GM18499 (cell line): ENCODE data around the gene AMFR.
A peak's percentile ranks its signal among the peaks of the same experiment; 100 is the strongest.

Experiments
- ATAC-seq: cut with Tn5 transposase; IDR thresholded peaks from one replicate; pipeline ENCODE4 v1.9.1; 2021; ENCODE audit warnings: moderate number of reproducible peaks; ENCODE audit not compliant: insufficient read depth, unreplicated experiment

The AMFR gene

GRCh38 chr16:56365552-56365951, 59.8 kb downstream of the AMFR start:
- ATAC-seq: no peak

DNA sequence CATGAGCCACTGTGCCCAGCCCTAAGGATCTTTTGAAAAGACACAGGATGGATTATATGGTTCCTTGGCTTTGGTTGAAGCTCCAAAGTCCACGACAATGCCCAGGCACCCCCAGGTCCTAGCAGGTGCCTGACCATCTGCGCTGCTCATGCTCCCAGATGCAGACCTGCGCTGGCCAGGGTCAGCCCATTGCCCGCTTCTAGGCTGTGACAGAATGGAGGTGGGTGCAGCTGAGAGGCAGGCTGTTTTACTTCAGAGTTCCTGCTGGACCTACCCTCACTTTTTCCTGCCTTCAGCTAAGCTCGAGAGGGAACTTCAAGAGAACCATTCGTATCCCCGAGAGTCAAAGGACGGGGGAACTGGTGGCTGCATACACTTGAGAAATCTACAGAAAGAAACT, 60.5 kb downstream of the AMFR start:
- ATAC-seq: no peak

- no peak for ATAC-seq
Observed at GRCh38 chr16:56363781-56364565, 61.4 kb downstream of the AMFR start.

DNA sequence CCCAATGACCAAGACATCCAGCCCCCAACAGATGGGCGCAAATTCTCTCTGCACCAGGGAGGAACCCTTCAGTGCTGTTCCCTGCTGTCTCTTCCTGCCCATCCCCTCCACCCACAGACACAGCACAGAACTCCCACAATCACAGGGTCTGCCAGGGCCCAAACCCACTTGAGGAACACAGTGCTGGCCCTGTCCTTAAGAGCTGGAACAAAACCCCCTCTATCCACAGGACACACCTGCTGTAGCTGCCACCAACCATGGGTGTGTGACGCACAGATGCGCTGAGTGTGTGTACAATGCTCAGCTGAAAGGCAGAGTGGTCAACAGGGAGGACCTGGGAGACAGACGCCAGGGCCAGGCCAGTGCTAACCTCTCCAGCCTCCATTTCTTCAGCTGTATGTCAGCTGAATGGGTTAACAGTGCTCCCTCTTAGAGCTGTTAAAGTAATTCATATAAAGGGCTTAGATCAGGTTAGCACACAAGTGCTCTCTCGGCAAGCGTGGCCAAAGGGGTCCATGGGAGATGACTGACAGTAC, 62.1 kb downstream of the AMFR start:
- ATAC-seq: no peak

- ATAC-seq: no peak
Observed at GRCh38 chr16:56362706-56363105, 62.6 kb downstream of the AMFR start.

GRCh38 chr16:56362057-56362655, 63.2 kb downstream of the AMFR start:
- ATAC-seq: no peak

DNA sequence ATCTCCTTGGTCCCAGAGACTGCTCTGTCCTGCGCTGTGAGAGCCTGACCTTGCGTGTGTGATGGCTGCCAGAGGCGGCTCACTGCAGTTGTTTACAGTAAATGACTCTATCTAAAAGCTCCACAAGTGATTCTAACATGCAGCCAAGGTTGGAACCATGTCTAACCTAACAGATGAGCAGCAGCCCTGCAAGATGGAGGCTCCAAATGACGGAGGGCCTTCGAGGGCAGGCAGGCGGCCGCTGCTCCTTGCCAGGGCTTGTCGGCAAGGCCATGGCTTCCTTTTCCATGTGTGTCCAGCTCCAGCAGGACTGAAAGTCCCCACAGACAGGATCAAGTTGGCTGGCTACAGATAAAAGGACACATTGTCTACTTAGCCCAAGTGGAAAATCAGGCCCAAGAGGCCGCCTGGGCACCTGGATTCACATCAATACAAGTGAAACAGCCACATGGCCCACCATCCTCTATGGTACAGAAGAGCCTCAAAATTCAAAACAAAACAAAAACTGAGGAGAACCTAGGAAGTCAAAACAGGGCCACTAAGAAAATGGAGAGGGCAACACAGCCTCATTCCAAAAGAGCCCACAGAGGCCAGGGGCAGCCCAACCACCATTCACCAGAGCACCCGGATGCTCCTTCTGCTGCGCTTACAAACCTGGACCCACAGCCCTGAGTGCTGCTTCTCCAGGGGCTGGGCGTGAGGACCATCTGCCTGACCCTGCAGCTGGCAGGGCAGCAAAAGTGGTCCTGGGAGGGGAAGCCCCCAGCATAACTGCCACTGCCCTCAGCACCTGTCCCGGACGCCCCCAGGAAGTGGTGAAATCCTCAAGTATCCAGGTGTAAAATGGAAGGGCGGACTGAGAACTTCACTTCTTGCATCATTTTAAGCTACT, 65.0 kb downstream of the AMFR start:
- no peak for ATAC-seq

GRCh38 chr16:56357765-56358322, 67.5 kb downstream of the AMFR start:
- no peak for ATAC-seq

- no peak for ATAC-seq
Observed at GRCh38 chr16:56357241-56357764, 68.0 kb downstream of the AMFR start.

- ATAC-seq: peak; percentile 61
Observed at GRCh38 chr16:56356276-56357240, 68.8 kb downstream of the AMFR start.

GRCh38 chr16:56355786-56356275, 69.5 kb downstream of the AMFR start:
- ATAC-seq: no peak

DNA sequence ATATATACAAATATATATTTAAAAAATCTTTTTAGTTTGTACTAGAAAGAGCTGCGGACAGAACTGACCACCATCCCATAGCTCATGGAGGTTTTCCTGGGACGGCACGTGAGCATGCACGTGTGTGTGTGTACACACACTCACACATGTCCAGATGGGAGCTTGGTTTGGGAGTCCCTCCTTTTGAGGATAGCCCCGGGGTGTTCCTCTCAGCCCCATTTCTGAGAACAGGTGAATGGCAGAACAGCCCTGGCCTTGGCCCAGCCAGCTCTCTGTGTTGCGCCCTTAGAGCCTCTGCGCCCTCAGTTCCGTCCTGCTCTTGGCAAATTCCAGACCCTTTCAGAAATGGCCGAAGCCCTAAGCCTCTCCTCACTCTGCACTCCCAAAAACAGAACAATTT, 70.1 kb downstream of the AMFR start:
- no peak for ATAC-seq

DNA sequence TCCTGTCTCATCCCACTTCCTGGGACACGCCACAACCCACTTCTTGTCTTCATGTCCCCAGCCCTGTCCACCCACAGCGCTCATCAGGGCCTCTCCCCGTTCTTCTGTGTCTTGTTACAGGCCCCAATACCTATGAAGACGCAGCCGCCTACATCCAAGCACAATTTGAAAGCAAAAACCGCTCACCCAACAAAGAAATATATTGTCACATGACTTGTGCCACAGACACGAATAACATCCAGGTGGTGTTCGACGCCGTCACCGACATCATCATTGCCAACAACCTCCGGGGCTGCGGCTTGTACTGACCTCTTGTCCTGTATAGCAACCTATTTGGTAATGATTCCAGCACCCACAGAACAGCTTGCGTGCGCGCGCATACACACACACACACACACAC, 70.6 kb downstream of the AMFR start:
- no peak for ATAC-seq

GRCh38 chr16:56354016-56354415, 71.3 kb downstream of the AMFR start:
- ATAC-seq: no peak

DNA sequence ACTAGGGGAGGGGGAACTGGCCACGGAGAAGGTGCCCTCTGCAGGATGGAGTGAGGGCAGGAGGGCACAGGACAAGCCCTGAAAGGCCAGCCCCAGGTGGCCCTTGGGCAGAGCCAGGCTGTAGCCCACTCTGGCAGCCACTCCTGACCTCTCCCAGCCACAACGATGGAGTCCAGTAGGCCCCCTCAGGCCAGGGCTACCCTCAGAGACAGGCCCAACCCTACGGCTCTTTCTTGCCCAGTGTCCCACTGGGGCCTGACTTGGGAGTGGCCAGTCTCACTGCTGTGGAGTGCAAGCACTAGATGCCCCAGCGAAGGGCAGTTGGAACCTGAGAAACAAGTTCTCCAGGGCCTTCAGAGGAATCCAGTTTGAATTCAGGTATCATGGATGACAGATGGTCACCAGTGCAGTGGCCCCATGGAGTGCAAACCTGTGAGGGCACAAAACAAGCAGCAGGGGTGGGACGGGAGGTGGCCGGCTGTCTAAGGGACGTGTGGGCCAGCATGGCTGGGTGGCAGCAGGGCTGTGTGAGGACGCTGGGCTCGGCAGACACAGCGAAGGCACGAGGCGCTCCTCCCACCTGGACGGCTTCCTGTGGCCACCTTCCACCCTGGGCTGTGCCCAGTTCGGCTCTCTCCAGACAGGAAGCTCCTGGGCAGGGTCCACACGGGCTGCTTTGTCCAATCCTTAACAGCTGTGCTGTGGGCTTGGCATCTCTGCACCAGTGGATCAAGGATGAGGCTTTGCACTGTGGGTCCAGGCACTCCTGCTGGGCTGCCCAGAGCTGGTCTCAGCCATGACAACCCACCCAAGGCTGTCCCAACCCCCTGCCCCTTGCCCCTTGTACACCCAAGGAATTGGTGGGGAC, 72.1 kb downstream of the AMFR start:
- ATAC-seq: no peak

GRCh38 chr16:56352351-56353053, 72.8 kb downstream of the AMFR start:
- ATAC-seq: no peak

- no peak for ATAC-seq
Observed at GRCh38 chr16:56351481-56351880, 73.9 kb downstream of the AMFR start.
